Hematopoietic multipotent progenitor cell treated with erythropoietin and hydrocortisone succinate and interleukin-3 and kit ligand, for 8 days (in vitro differentiated cells): ENCODE measurements around the gene TTL.

Experiments used
- DNase-seq: peaks from one replicate; pipeline ENCODE4 v3.0.0-alpha.2; 2015

TTL gene

DNA sequence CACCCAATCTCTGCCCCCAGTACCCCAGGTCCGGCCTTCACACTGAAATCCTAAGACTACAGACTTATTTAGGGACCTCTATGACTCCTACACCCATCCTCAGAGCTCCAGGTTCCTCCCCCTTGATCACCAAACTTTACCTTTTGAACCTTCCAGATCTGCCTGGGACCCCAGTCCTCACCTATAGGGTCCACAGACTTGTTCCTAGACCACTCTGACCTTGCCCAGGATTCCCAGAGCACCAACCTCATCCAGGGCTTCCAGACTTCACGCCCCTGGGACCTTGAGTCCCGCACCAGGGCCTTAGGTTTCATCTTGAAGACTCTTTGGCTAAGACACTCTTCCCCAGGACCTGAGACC, 102.9 kb downstream of the TTL start:
- no peak for DNase-seq

- DNase-seq, result no peak
These were observed 103.4 kb downstream of the TTL start for GRCh38 chr2:112585400-112585799.

DNA sequence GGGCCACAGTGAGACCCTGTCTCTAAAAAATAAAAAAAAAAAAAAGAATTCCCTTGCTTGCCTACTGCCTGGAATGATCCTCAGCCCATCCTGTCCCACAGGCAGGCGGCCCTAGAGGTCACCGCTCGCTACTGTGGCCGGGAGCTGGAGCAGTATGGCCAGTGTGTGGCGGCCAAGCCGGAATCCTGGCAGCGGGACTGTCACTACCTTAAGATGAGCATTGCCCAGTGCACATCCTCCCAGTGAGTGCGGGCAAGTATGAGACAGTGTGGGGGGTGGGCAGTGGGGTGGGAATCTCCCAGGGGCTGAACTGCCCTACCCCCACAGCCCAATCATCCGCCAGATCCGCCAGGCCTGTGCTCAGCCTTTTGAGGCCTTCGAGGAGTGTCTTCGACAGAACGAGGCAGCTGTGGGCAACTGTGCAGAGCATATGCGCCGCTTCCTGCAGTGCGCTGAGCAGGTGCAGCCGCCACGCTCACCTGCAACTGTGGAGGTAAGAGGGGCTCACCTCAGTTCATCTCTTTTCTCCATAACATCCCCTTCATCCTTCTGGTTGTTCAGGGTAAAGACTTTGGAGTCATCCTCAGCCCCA, 104.0 kb downstream of the TTL start:
- DNase-seq, result no peak

- DNase-seq, result no peak
These were observed 106.7 kb downstream of the TTL start for GRCh38 chr2:112588611-112589045.
